Anterior cingulate cortex (tissue), 58 donors: ENCODE results near the gene ZNF70.

Source experiments
- DNase-seq, 58 donors: peaks; one replicate each; lab custom pipeline; 2025; lab: John Stamatoyannopoulos, UW

ZNF70 gene

GRCh38 chr22:23762842-23763578 lies 12.1 kb upstream of the ZNF70 start, which contains the start of gene C22orf15:
Gene C22orf15 (plus strand): TSS chr22:23762990. CDS start chr22:23763307, 317 bp downstream.
- peak in 6 of 58 donors; percentile 14 to 41 (median 27) for DNase-seq

- no peak for DNase-seq
Measured at GRCh38 chr22:23760056-23760455, 9.1 kb upstream of the ZNF70 start.

- DNase-seq: no peak
Measured at GRCh38 chr22:23759566-23759965, 8.7 kb upstream of the ZNF70 start.

- no peak for DNase-seq
Measured at GRCh38 chr22:23756891-23757290, 6.0 kb upstream of the ZNF70 start.

- no peak for DNase-seq
Measured at GRCh38 chr22:23755711-23756110, 4.8 kb upstream of the ZNF70 start.

- peak in 3 of 58 donors; percentile 9 to 70 (median 30) for DNase-seq
Measured at GRCh38 chr22:23754980-23755636, 4.2 kb upstream of the ZNF70 start.

- DNase-seq: no peak
Measured at GRCh38 chr22:23754220-23754919, 3.5 kb upstream of the ZNF70 start, which contains the start of gene VPREB3. Gene VPREB3 (minus strand): TSS chr22:23754425. CDS start chr22:23754363, 62 bp downstream.

GRCh38 chr22:23753385-23753784 lies 2.5 kb upstream of the ZNF70 start:
- no peak for DNase-seq

GRCh38 chr22:23752750-23753149 lies 1.8 kb upstream of the ZNF70 start:
- DNase-seq: no peak

GRCh38 chr22:23752090-23752691 lies 1.3 kb upstream of the ZNF70 start:
- DNase-seq: no peak

- DNase-seq: peak in 5 of 58 donors; percentile 55 to 59 (median 56)
Measured at GRCh38 chr22:23751441-23751996, 607 bp upstream of the ZNF70 start.

GRCh38 chr22:23750367-23750713 lies 572 bp downstream of the ZNF70 start:
- DNase-seq: no peak

GRCh38 chr22:23749841-23750301 lies 1.0 kb downstream of the ZNF70 start:
- no peak for DNase-seq

GRCh38 chr22:23745791-23746190 lies 5.1 kb downstream of the ZNF70 start:
- no peak for DNase-seq

GRCh38 chr22:23744485-23744884 lies 6.4 kb downstream of the ZNF70 start:
- DNase-seq: no peak

- no peak for DNase-seq
Measured at GRCh38 chr22:23744001-23744400, 6.9 kb downstream of the ZNF70 start.

- peak in 11 of 58 donors; percentile 16 to 70 (median 46) for DNase-seq
Measured at GRCh38 chr22:23743303-23743705, 7.6 kb downstream of the ZNF70 start.

GRCh38 chr22:23742505-23743264 lies 8.2 kb downstream of the ZNF70 start:
- peak in 1 of 58 donors; percentile 7 for DNase-seq

- no peak for DNase-seq
Measured at GRCh38 chr22:23737696-23738095, 13.2 kb downstream of the ZNF70 start.

GRCh38 chr22:23728108-23728507 lies 22.8 kb downstream of the ZNF70 start:
- DNase-seq: peak in 3 of 58 donors; percentile 5 to 18 (median 7)
